Dermis blood vessel endothelial cell (primary cell): ENCODE results near the gene RASSF8. TPM values are rescaled to one million over a fixed set of nuclear protein-coding genes. Genes with fewer than 3 reads are reported as not detected.
A peak's percentile ranks its signal among the peaks of the same experiment; 100 is the strongest.

Experiments used
- DNase-seq: peaks from one replicate; pipeline ENCODE4 v3.0.0; 2010
- total RNA-seq: library from RNA; depleted of rRNA; stranded (reverse); fragments of >200 nt; gene quantifications from 2 replicates; pipeline ENCODE4 v1.2.3, GENCODE V29; 2014

Gene RASSF8
- total RNA-seq, 1 donor from 2014 or later = 84.7 TPM

- DNase-seq = no peak
Observed at GRCh38 chr12:25993901-25994651, 35.6 kb downstream of the RASSF8 start.

- DNase-seq = no peak
Observed at GRCh38 chr12:25994901-25995625, 36.6 kb downstream of the RASSF8 start.

GRCh38 chr12:25995906-25996305, 37.4 kb downstream of the RASSF8 start:
- DNase-seq = no peak

- no peak for DNase-seq
Observed at GRCh38 chr12:25996677-25997076, 38.2 kb downstream of the RASSF8 start.

GRCh38 chr12:25997201-25997963, 38.9 kb downstream of the RASSF8 start:
- peak; percentile 97 for DNase-seq

- no peak for DNase-seq
Observed at GRCh38 chr12:26000898-26001297, 42.4 kb downstream of the RASSF8 start.

- peak; percentile 37 for DNase-seq
Observed at GRCh38 chr12:26001530-26001929, 43.0 kb downstream of the RASSF8 start.

GRCh38 chr12:26003065-26003464, 44.6 kb downstream of the RASSF8 start:
- no peak for DNase-seq

GRCh38 chr12:26007566-26007965, 49.1 kb downstream of the RASSF8 start:
- no peak for DNase-seq

GRCh38 chr12:26009593-26009992, 51.1 kb downstream of the RASSF8 start:
- DNase-seq = no peak

- peak; percentile 54 for DNase-seq
Observed at GRCh38 chr12:26010293-26010821, 51.9 kb downstream of the RASSF8 start.

GRCh38 chr12:26011099-26011498, 52.6 kb downstream of the RASSF8 start:
- peak; percentile 68 for DNase-seq

GRCh38 chr12:26014085-26014484, 55.6 kb downstream of the RASSF8 start:
- no peak for DNase-seq

GRCh38 chr12:26016516-26016915, 58.0 kb downstream of the RASSF8 start:
- no peak for DNase-seq

- peak; percentile 79 for DNase-seq
Observed at GRCh38 chr12:26017484-26018211, 59.2 kb downstream of the RASSF8 start.

- DNase-seq = no peak
Observed at GRCh38 chr12:26018926-26019325, 60.4 kb downstream of the RASSF8 start.

- no peak for DNase-seq
Observed at GRCh38 chr12:26021534-26021933, 63.1 kb downstream of the RASSF8 start.

- DNase-seq = no peak
Observed at GRCh38 chr12:26022043-26022442, 63.6 kb downstream of the RASSF8 start.

GRCh38 chr12:26026713-26027112, 68.2 kb downstream of the RASSF8 start:
- DNase-seq = no peak

- no peak for DNase-seq
Observed at GRCh38 chr12:26027401-26027800, 68.9 kb downstream of the RASSF8 start.

GRCh38 chr12:26028953-26029735, 70.7 kb downstream of the RASSF8 start:
- DNase-seq = peak; percentile 78

GRCh38 chr12:26029736-26030022, 71.2 kb downstream of the RASSF8 start:
- DNase-seq = no peak
